Astrocyte of the spinal cord (primary cell): ENCODE data around the gene MTX3.

ENCODE experiments used
- DNase-seq: peaks from one replicate; pipeline ENCODE4 v3.0.0; 2011; ENCODE audit warnings: low read depth, low spot score
- H3K4me3 ChIP-seq: 2 replicates; pipeline ENCODE4 v1.5.1; 2011; ENCODE audit warnings: low read depth, mild to moderate bottlenecking, low read length, moderate library complexity
- CTCF ChIP-seq: IDR thresholded peaks from 2 replicates; pipeline ENCODE4 v1.5.1; 2012; ENCODE audit warnings: low read depth, mild to moderate bottlenecking, low read length, inconsistent platforms
- in situ Hi-C: cut with HindIII; loops from 2 replicates; pipeline ENCODE4 v1.10.0; 2017; ENCODE audit warnings: low sequenced_read_pairs

MTX3 gene

GRCh38 chr5:79974886-79975285 is 16.2 kb downstream of the MTX3 start:
- peak; percentile 35 for DNase-seq
- no peak overlapping the region for H3K4me3 ChIP-seq
- in situ Hi-C loops, result no loop called here
- no peak for TF ChIP-seq CTCF

GRCh38 chr5:79973996-79974395 is 17.1 kb downstream of the MTX3 start:
- no peak for TF ChIP-seq CTCF
- H3K4me3 ChIP-seq, result no peak overlapping the region
- in situ Hi-C loops, result no loop called here
- DNase-seq, result no peak

GRCh38 chr5:79973511-79973910 is 17.6 kb downstream of the MTX3 start:
- no peak overlapping the region for H3K4me3 ChIP-seq
- TF ChIP-seq CTCF, result no peak
- no peak for DNase-seq
- in situ Hi-C loops, result no loop called here

- in situ Hi-C loops, result no loop called here
- peak; percentile 36 for DNase-seq
- no peak for TF ChIP-seq CTCF
- no peak overlapping the region for H3K4me3 ChIP-seq
Measured at GRCh38 chr5:79971156-79971555, 19.9 kb downstream of the MTX3 start.

- in situ Hi-C loops, result no loop called here
- DNase-seq, result no peak
- no peak for TF ChIP-seq CTCF
- H3K4me3 ChIP-seq, result no peak overlapping the region
Measured at GRCh38 chr5:79966448-79966847, 24.6 kb downstream of the MTX3 start.

GRCh38 chr5:79964136-79964535 is 26.9 kb downstream of the MTX3 start:
- TF ChIP-seq CTCF, result no peak
- H3K4me3 ChIP-seq, result no peak overlapping the region
- in situ Hi-C loops, result no loop called here
- DNase-seq, result no peak

- no peak for TF ChIP-seq CTCF
- in situ Hi-C loops, result no loop called here
- DNase-seq, result no peak
Measured at GRCh38 chr5:79963261-79964061, 27.6 kb downstream of the MTX3 start.

More at GRCh38 chr5:79963261-79964061, 27.6 kb downstream of the MTX3 start:
- H3K4me3 ChIP-seq, result no peak overlapping the region
